Measurements from ENCODE around the gene ATXN7.

DNA sequence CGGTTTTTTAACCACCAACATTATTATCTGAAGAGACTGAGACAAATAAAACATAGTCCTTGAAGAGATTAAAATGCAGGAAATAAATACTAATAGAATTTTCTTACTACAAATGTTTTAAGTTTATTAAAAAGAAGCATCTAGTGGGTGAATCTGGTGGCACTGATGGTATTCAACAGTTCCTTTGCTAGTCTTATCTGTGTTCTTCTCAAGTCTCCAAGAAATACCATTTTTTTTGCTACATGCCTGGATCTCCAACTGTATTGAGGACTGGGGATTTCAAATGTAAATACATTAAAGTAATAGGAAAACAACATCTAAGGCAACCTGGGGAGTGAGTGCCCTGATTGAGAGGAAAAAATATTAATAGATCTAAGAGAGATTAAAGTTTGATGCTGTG lies 22.0 kb upstream of the ATXN7 start:
- TF ChIP-seq EP300 (conservative IDR thresholded peaks at IDR 0.05; ENCODE audit: poor library complexity, severe bottlenecking) (no peak), EZH2 (IDR thresholded peaks at IDR 0.05; ENCODE audit: borderline replicate concordance, insufficient read depth, low read length, poor library complexity, severe bottlenecking) (no peak), RAD21 (conservative IDR thresholded peaks at IDR 0.05) (no peak), POLR2AphosphoS5 (IDR thresholded peaks at IDR 0.05) (no peak)
- TF ChIP-seq, protein P1, sequence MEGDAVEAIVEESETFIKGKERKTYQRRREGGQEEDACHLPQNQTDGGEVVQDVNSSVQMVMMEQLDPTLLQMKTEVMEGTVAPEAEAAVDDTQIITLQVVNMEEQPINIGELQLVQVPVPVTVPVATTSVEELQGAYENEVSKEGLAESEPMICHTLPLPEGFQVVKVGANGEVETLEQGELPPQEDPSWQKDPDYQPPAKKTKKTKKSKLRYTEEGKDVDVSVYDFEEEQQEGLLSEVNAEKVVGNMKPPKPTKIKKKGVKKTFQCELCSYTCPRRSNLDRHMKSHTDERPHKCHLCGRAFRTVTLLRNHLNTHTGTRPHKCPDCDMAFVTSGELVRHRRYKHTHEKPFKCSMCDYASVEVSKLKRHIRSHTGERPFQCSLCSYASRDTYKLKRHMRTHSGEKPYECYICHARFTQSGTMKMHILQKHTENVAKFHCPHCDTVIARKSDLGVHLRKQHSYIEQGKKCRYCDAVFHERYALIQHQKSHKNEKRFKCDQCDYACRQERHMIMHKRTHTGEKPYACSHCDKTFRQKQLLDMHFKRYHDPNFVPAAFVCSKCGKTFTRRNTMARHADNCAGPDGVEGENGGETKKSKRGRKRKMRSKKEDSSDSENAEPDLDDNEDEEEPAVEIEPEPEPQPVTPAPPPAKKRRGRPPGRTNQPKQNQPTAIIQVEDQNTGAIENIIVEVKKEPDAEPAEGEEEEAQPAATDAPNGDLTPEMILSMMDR (IDR thresholded peaks at IDR 0.05; ENCODE audit: poor library complexity, severe bottlenecking), result no peak
